Activated CD8-positive, alpha-beta memory T cell treated with anti-CD3 and anti-CD28 coated beads for 48 hours (primary cell): ENCODE measurements around the gene WWTR1.

Experiments
- DNase-seq, 3 experiments: peaks; one replicate each; pipeline ENCODE4 v3.0.0-alpha.2; 2020; ENCODE audit warnings: low read depth in 2 of 3, low spot score in 2 of 3

WWTR1 gene

GRCh38 chr3:149625795-149626194 lies 32.0 kb downstream of the WWTR1 start:
- DNase-seq = no peak

- DNase-seq = no peak
Observed at GRCh38 chr3:149623824-149624223, 34.0 kb downstream of the WWTR1 start.

- no peak for DNase-seq
Observed at GRCh38 chr3:149621218-149622005, 36.4 kb downstream of the WWTR1 start.

GRCh38 chr3:149620291-149621020 lies 37.4 kb downstream of the WWTR1 start:
- no peak for DNase-seq

GRCh38 chr3:149619136-149619535 lies 38.7 kb downstream of the WWTR1 start:
- no peak for DNase-seq

GRCh38 chr3:149618151-149619123 lies 39.4 kb downstream of the WWTR1 start:
- DNase-seq = no peak

GRCh38 chr3:149615731-149616221 lies 42.0 kb downstream of the WWTR1 start:
- no peak for DNase-seq

GRCh38 chr3:149613988-149614387 lies 43.8 kb downstream of the WWTR1 start:
- DNase-seq = no peak

- DNase-seq = no peak
Observed at GRCh38 chr3:149612456-149612855, 45.4 kb downstream of the WWTR1 start.

GRCh38 chr3:149611149-149611548 lies 46.7 kb downstream of the WWTR1 start:
- DNase-seq = no peak

- no peak for DNase-seq
Observed at GRCh38 chr3:149610351-149611105, 47.3 kb downstream of the WWTR1 start.

- DNase-seq = no peak
Observed at GRCh38 chr3:149609595-149609994, 48.2 kb downstream of the WWTR1 start.

- no peak for DNase-seq
Observed at GRCh38 chr3:149608987-149609386, 48.8 kb downstream of the WWTR1 start.

GRCh38 chr3:149605902-149606301 lies 51.9 kb downstream of the WWTR1 start:
- no peak for DNase-seq

GRCh38 chr3:149604125-149604875 lies 53.5 kb downstream of the WWTR1 start:
- DNase-seq = no peak

- no peak for DNase-seq
Observed at GRCh38 chr3:149603126-149604074, 54.4 kb downstream of the WWTR1 start.

- DNase-seq = no peak
Observed at GRCh38 chr3:149600634-149601033, 57.2 kb downstream of the WWTR1 start.

GRCh38 chr3:149599236-149599635 lies 58.6 kb downstream of the WWTR1 start:
- DNase-seq = no peak
